Endothelial cell of umbilical vein (primary cell): ENCODE measurements around the gene SH3RF3. TPM values are rescaled to one million over a fixed set of nuclear protein-coding genes. Genes with fewer than 3 reads are reported as not detected.

Experiments used
- BruUV-seq: library from RNA; stranded (reverse); fragments of 400-500 nt; replicated peaks from 2 replicates; lab custom pipeline; 2021; lab: Mats Ljungman, UMichigan
- CTCF ChIA-PET: fragments of 300-600, 350-600 bp; sonication (Branson Sonifier 250); formaldehyde crosslinking; loops from one replicate; lab custom pipeline; 2021; ENCODE audit warnings: antibody characterized with exemption, inconsistent platforms; lab: Charles Lee
- POLR2A ChIA-PET: fragments of 300-600, 350-600 bp; sonication (Branson Sonifier 250); formaldehyde crosslinking; loops from one replicate; lab custom pipeline; 2021; ENCODE audit warnings: antibody characterized with exemption, inconsistent platforms; lab: Charles Lee
- DNase-seq: peaks from one replicate; pipeline ENCODE4 v3.0.0-alpha.2; 2011; ENCODE audit warnings: low read depth, low spot score
- FAIRE-seq: peaks from 2 replicates; lab custom pipeline; 2011; peaks lifted over from hg19 to GRCh38; lab: Jason Lieb, UNC
- H2AFZ ChIP-seq: 2 replicates; pipeline ENCODE4 v1.6.0; 2012; ENCODE audit warnings: low read depth, low read length, control low read depth, inconsistent platforms
- H3K27ac ChIP-seq: 2 replicates; pipeline ENCODE4 v1.5.1; 2011; ENCODE audit warnings: low read depth, mild to moderate bottlenecking, control low read depth, low read length, moderate library complexity; ENCODE audit not compliant: insufficient read depth
- H3K27me3 ChIP-seq, 2 experiments: 2 replicates each; pipeline versions ENCODE4 v1.6.0 to v1.6.1; 2011; ENCODE audit warnings: low read length in 2 of 2, mixed read lengths in 1 of 2; ENCODE audit not compliant: control insufficient read depth in 2 of 2, insufficient read depth in 2 of 2
- H3K36me3 ChIP-seq, 2 experiments: 2 replicates in 1 of 2; 3 replicates in 1 of 2; pipeline ENCODE4 v1.5.1; 2011; ENCODE audit warnings: low read length in 2 of 2, mild to moderate bottlenecking in 1 of 2, moderate library complexity in 1 of 2; ENCODE audit not compliant: control insufficient read depth in 2 of 2, insufficient read depth in 2 of 2; ENCODE audit errors: extremely low read depth in 1 of 2
- H3K4me1 ChIP-seq: 3 replicates; pipeline ENCODE4 v1.5.1; 2011; ENCODE audit warnings: mild to moderate bottlenecking, low read length; ENCODE audit not compliant: control insufficient read depth, insufficient read depth; ENCODE audit errors: extremely low read depth
- H3K4me2 ChIP-seq: 2 replicates; pipeline ENCODE4 v1.6.1; 2011; ENCODE audit warnings: low read length, control low read depth, mixed read lengths; ENCODE audit not compliant: insufficient read depth
- H3K4me3 ChIP-seq, 3 experiments: fragments of 200-600 bp in 1 of 3; sonication (generic), shearing (Covaris generic) in 1 of 3; replicated peaks in 1 of 3; 2 replicates each; pipeline ENCODE4 v1.5.1; 2011 to 2016; ENCODE audit warnings: control low read depth in 3 of 3, low read length in 3 of 3, mild to moderate bottlenecking in 2 of 3, inconsistent platforms in 1 of 3, low read depth in 1 of 3, moderate library complexity in 1 of 3; ENCODE audit not compliant: insufficient read depth in 1 of 3
- H3K79me2 ChIP-seq: 2 replicates; pipeline ENCODE4 v1.6.0; 2012; ENCODE audit warnings: low read length, inconsistent platforms; ENCODE audit not compliant: control insufficient read depth, insufficient read depth
- H3K9ac ChIP-seq: replicated peaks from 2 replicates; pipeline ENCODE3; 2011; ENCODE audit warnings: low read length, control low read depth; ENCODE audit not compliant: insufficient read depth; ENCODE audit errors: extremely low read depth
- H3K9me1 ChIP-seq: replicated peaks from 3 replicates; pipeline ENCODE4 v1.6.0; 2011; ENCODE audit warnings: mild to moderate bottlenecking, low read length; ENCODE audit not compliant: control insufficient read depth, insufficient read depth; ENCODE audit errors: extremely low read depth
- H3K9me3 ChIP-seq: replicated peaks from 2 replicates; pipeline ENCODE4 v1.5.1; 2012; ENCODE audit warnings: low read length, inconsistent platforms; ENCODE audit not compliant: control insufficient read depth, insufficient read depth
- H4K20me1 ChIP-seq: replicated peaks from 2 replicates; pipeline ENCODE3; 2011; ENCODE audit warnings: mild to moderate bottlenecking, low read length; ENCODE audit not compliant: control insufficient read depth, insufficient read depth; ENCODE audit errors: extremely low read depth
- CTCF ChIP-seq, 2 donors: IDR thresholded peaks; 1 replicate in 1 of 2; 2 replicates in 1 of 2; pipeline ENCODE4 v1.5.1; 2011; ENCODE audit warnings: low read length in 2 of 2, mild to moderate bottlenecking in 2 of 2, moderate library complexity in 2 of 2, control low read depth in 1 of 2, inconsistent platforms in 1 of 2, low read depth in 1 of 2; ENCODE audit not compliant: insufficient read depth in 1 of 2; ENCODE audit errors: extremely low read depth in 1 of 2
- EZH2 ChIP-seq: IDR thresholded peaks from 2 replicates; pipeline ENCODE4 v1.6.1; 2012; ENCODE audit warnings: borderline replicate concordance, low read depth, mild to moderate bottlenecking, moderate library complexity, low read length, inconsistent platforms; ENCODE audit not compliant: severe bottlenecking
- FOS ChIP-seq: IDR thresholded peaks from 2 replicates; pipeline ENCODE4 v1.6.1; 2011; ENCODE audit warnings: mild to moderate bottlenecking, low read length, moderate library complexity, borderline replicate concordance; ENCODE audit not compliant: insufficient read depth
- GATA2 ChIP-seq: IDR thresholded peaks from 2 replicates; pipeline ENCODE4 v1.7.0; 2011; ENCODE audit warnings: low read depth, mild to moderate bottlenecking, moderate library complexity, mixed read lengths, low read length; ENCODE audit not compliant: insufficient read length, insufficient read depth
- JUN ChIP-seq: IDR thresholded peaks from 2 replicates; pipeline ENCODE4 v1.6.1; 2011; ENCODE audit warnings: borderline replicate concordance, low read depth; ENCODE audit not compliant: insufficient read length, insufficient read depth
- MYC ChIP-seq: IDR thresholded peaks from one replicate; pipeline ENCODE4 v1.6.1; 2011; ENCODE audit warnings: mild to moderate bottlenecking, low read depth, low read length
- POLR2A ChIP-seq: IDR thresholded peaks from 2 replicates; pipeline ENCODE4 v1.6.1; 2012; ENCODE audit warnings: low read depth, mild to moderate bottlenecking, control low read depth, low read length
- POLR2AphosphoS5 ChIP-seq: IDR thresholded peaks from 2 replicates; pipeline ENCODE4 v1.6.1; 2012; ENCODE audit warnings: low read depth, mild to moderate bottlenecking, control low read depth, low read length, moderate library complexity; ENCODE audit not compliant: insufficient read depth
- dilution Hi-C: fragments of 300-500 bp; cut with MboI; formaldehyde crosslinking; loops from one replicate; pipeline ENCODE4 v1.15.0; 2019; ENCODE audit warnings: low sequenced_read_pairs; ENCODE audit not compliant: extremely low pct_ligation_motif_present
- intact Hi-C: fragments of 100-400 bp; cut with micrococcal nuclease; formaldehyde crosslinking; loops from one replicate; pipeline ENCODE4 v1.10.0; 2022
- polyA plus RNA-seq, 4 experiments: library from polyadenylated mRNA; depleted of rRNA in 3 of 4; stranded (reverse) in 3 of 4; unstranded in 1 of 4; fragments of >200 nt; gene quantifications; 2 replicates each; pipeline versions ENCODE4 v1.2.1 to v1.2.3, GENCODE V29; 2011 to 2012; ENCODE audit warnings: missing spikeins in 1 of 4
- total RNA-seq: library from RNA; stranded (reverse); gene quantifications from 2 replicates; pipeline ENCODE4 v1.2.3, GENCODE V29; 2021
- TF ChIP-seq, protein P1 (sequence below): IDR thresholded peaks from 2 replicates; pipeline ENCODE4 v1.6.1; 2011; ENCODE audit not compliant: insufficient read depth, insufficient read length

Gene SH3RF3
- total and polyA plus RNA-seq, 2 donors (not counting 3 experiments of a cell fraction or from before 2014, with no cell fraction given): 3.8 to 14.7 TPM

DNA sequence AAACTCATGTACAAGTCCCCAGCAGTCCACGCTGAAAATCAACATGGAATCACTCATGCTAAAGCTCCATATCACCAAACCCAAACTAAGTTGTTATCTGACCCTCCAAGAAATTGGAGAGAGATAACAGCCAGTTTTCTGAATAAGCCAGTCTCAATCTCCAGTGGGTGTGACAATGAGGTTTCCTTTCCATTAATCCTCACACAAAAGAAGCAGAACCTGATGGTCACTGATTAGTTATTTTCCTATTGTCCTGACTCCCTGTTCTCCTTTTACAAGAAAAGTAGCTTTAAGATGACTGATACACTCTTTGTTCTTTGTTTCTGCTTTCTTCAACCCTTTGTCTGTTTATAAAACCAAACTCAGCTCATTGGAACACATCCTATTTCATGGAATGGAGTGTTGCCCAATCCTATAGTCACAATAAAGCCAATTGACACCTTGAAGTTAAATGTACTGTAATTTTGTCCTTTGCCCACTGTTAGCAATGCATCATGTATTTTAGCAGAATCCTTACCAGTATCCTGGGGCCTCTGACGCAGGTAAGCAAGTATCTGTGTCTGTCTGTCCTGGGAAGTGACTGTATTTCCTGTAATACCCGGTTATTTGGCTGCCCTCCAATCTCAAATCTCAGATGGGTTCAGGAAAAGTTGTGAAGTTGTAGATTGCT is 30.6 kb upstream of the SH3RF3 start:
- Histone ChIP-seq H3K4me3 (no peak overlapping the region), H3K4me1 (peaks cover 21% of the 10 kb centered on the region), H3K4me2 (peak overlapping the region; percentile 45), H3K27ac (peak overlapping the region; percentile 81), H3K9me3 (no peaks in the 10 kb centered on the region), H3K27me3 (peaks cover 2 to 3% of the 10 kb centered on the region in 2 experiments), H3K36me3 (no peaks in the 10 kb centered on the region), H3K9ac (no peak overlapping the region), H3K9me1 (no peaks in the 10 kb centered on the region), H3K79me2 (no peaks in the 10 kb centered on the region), H4K20me1 (no peaks in the 10 kb centered on the region), H2AFZ (no peak overlapping the region)
- peak; percentile 73 for FAIRE-seq
- DNase-seq: peak; percentile 81
- no TSS peak for BruUV-seq
- ChIA-PET POLR2A (no interaction called here), CTCF (no interaction called here)
- TF ChIP-seq, protein P1, sequence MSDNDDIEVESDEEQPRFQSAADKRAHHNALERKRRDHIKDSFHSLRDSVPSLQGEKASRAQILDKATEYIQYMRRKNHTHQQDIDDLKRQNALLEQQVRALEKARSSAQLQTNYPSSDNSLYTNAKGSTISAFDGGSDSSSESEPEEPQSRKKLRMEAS: no peak
- TF ChIP-seq MYC: no peak
- no peak for TF ChIP-seq EZH2
- TF ChIP-seq CTCF (IDR thresholded peaks at IDR 0.05; ENCODE audit: extremely low read depth in 1 of 2, insufficient read depth in 1 of 2, low read depth in 1 of 2, low read length in 2 of 2): no peak
- TF ChIP-seq GATA2: peak; percentile 45
- peak; percentile 77 for TF ChIP-seq POLR2AphosphoS5
- TF ChIP-seq JUN: peak; percentile 27
- no peak for TF ChIP-seq POLR2A
- TF ChIP-seq FOS: peak; percentile 69
- intact Hi-C loops (loop anchor here (1.0 kb wide), 1 partner anchor 9 kb away; no protein-coding TSS in a partner anchor), dilution Hi-C loops (no loop called here)
